Loucy (cell line): ENCODE results near the gene IDH2.

ENCODE experiments used
- H2AFZ ChIP-seq: fragments of 200-600 bp; sonication (generic); 2 replicates; pipeline ENCODE4 v1.6.0; 2016; ENCODE audit warnings: antibody characterized with exemption, mild to moderate bottlenecking, low read length, moderate library complexity
- H3F3A ChIP-seq: fragments of 200-600 bp; 2 replicates; pipeline ENCODE4 v1.6.0; 2016; ENCODE audit warnings: antibody characterized with exemption, low read depth, mild to moderate bottlenecking
- H3K27me3 ChIP-seq: fragments of 200-600 bp; sonication (generic); 2 replicates; pipeline ENCODE4 v1.6.1; 2014; ENCODE audit warnings: low read length, mild to moderate bottlenecking; ENCODE audit not compliant: insufficient read depth, poor library complexity, severe bottlenecking
- H3K36me3 ChIP-seq: fragments of 200-600 bp; sonication (generic); 2 replicates; pipeline ENCODE4 v1.6.1; 2016; ENCODE audit warnings: low read length; ENCODE audit not compliant: insufficient read depth
- H3K4me1 ChIP-seq: fragments of 200-600 bp; sonication (generic); 2 replicates; pipeline ENCODE4 v1.5.1; 2014; ENCODE audit warnings: low read length, mild to moderate bottlenecking; ENCODE audit not compliant: insufficient read depth, poor library complexity, severe bottlenecking
- H3K4me2 ChIP-seq: fragments of 200-600 bp; sonication (generic); 2 replicates; pipeline ENCODE4 v1.6.0; 2014; ENCODE audit warnings: antibody characterized with exemption, low read length, low read depth, mild to moderate bottlenecking; ENCODE audit not compliant: poor library complexity, severe bottlenecking
- H3K4me3 ChIP-seq: fragments of 200-600 bp; sonication (generic); 2 replicates; pipeline ENCODE4 v1.5.1; 2014; ENCODE audit warnings: low read length, mild to moderate bottlenecking, mixed read lengths; ENCODE audit not compliant: poor library complexity, severe bottlenecking
- H3K79me2 ChIP-seq: fragments of 200-600 bp; sonication (generic); 2 replicates; pipeline ENCODE4 v1.6.1; 2014; ENCODE audit warnings: low read length; ENCODE audit not compliant: insufficient read depth
- H3K9ac ChIP-seq: fragments of 200-600 bp; sonication (generic); 2 replicates; pipeline ENCODE4 v1.6.0; 2014; ENCODE audit warnings: mild to moderate bottlenecking, low read depth, low read length, moderate library complexity; ENCODE audit not compliant: poor library complexity, severe bottlenecking
- H3K9me2 ChIP-seq: fragments of 200-600 bp; sonication (generic); replicated peaks from 2 replicates; pipeline ENCODE4 v1.6.1; 2016; ENCODE audit warnings: low read depth, low read length, mixed read lengths
- H3K9me3 ChIP-seq: fragments of 200-600 bp; sonication (generic); 2 replicates; pipeline ENCODE4 v1.6.1; 2014; ENCODE audit warnings: mild to moderate bottlenecking, antibody characterized with exemption, low read length, low read depth; ENCODE audit not compliant: insufficient read depth
- H4K20me1 ChIP-seq: fragments of 200-600 bp; sonication (generic); 2 replicates; pipeline ENCODE4 v1.6.0; 2014; ENCODE audit warnings: antibody characterized with exemption, low read length, mild to moderate bottlenecking; ENCODE audit not compliant: insufficient read depth, poor library complexity, severe bottlenecking
- EZH2phosphoT487 ChIP-seq: fragments of 200-600 bp; IDR thresholded peaks from 2 replicates; pipeline ENCODE4 v1.6.1; 2018; ENCODE audit warnings: antibody characterized with exemption, mild to moderate bottlenecking, moderate library complexity, borderline replicate concordance
- TF ChIP-seq, protein P1 (sequence below): fragments of 200-600 bp; sonication (generic); conservative IDR thresholded peaks from 2 replicates; pipeline ENCODE4 v1.5.1; 2014; ENCODE audit warnings: mild to moderate bottlenecking, antibody characterized with exemption, low read length

IDH2 gene

GRCh38 chr15:90078965-90079364 is 23.3 kb downstream of the IDH2 start:
- H3K27me3 ChIP-seq = no peaks in the 10 kb centered on the region
- no peaks in the 10 kb centered on the region for H3K79me2 ChIP-seq
- H3K9ac ChIP-seq = no peak overlapping the region
- no peaks in the 10 kb centered on the region for H4K20me1 ChIP-seq
- H3K9me2 ChIP-seq = no peaks in the 10 kb centered on the region
- peaks cover 55% of the 10 kb centered on the region; the same call in 1 of the 2 replicates for H3K36me3 ChIP-seq
- no peaks in the 10 kb centered on the region for H3F3A ChIP-seq
- H2AFZ ChIP-seq = no peak overlapping the region
- no peak overlapping the region for H3K4me3 ChIP-seq
- TF ChIP-seq, protein P1, sequence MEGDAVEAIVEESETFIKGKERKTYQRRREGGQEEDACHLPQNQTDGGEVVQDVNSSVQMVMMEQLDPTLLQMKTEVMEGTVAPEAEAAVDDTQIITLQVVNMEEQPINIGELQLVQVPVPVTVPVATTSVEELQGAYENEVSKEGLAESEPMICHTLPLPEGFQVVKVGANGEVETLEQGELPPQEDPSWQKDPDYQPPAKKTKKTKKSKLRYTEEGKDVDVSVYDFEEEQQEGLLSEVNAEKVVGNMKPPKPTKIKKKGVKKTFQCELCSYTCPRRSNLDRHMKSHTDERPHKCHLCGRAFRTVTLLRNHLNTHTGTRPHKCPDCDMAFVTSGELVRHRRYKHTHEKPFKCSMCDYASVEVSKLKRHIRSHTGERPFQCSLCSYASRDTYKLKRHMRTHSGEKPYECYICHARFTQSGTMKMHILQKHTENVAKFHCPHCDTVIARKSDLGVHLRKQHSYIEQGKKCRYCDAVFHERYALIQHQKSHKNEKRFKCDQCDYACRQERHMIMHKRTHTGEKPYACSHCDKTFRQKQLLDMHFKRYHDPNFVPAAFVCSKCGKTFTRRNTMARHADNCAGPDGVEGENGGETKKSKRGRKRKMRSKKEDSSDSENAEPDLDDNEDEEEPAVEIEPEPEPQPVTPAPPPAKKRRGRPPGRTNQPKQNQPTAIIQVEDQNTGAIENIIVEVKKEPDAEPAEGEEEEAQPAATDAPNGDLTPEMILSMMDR = no peak
- no peak for TF ChIP-seq EZH2phosphoT487
- no peak overlapping the region for H3K4me2 ChIP-seq
- H3K4me1 ChIP-seq = no peaks in the 10 kb centered on the region
- H3K9me3 ChIP-seq = no peaks in the 10 kb centered on the region

DNA sequence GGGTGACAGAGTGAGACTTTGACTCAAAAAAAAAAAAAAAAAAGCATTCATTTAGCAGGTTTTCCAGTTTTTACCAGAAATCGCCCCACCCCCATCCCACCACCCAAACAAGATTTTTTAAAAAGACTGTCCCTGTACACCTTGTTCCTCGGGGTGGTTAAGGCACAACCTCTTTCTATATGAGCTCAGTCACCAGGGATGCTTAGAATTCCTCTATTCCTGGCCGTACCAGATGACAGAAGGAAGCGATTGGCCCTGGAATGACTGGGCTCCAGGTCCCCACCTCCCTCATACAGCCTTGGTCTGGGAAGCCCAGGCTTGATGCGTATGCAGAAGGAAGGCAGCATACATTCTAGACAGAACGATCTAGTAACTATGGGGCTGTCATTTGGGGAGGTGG is 25.6 kb downstream of the IDH2 start:
- Histone ChIP-seq H3K4me1 (no peaks in the 10 kb centered on the region), H3K27me3 (no peaks in the 10 kb centered on the region), H3K4me3 (no peak overlapping the region), H3F3A (no peaks in the 10 kb centered on the region), H4K20me1 (no peaks in the 10 kb centered on the region), H3K9me2 (no peaks in the 10 kb centered on the region), H3K9me3 (no peaks in the 10 kb centered on the region), H3K9ac (no peak overlapping the region), H3K36me3 (peaks cover 60% of the 10 kb centered on the region; the same call in 1 of the 2 replicates), H3K79me2 (no peaks in the 10 kb centered on the region), H3K4me2 (no peak overlapping the region), H2AFZ (no peak overlapping the region)
- TF ChIP-seq EZH2phosphoT487 = no peak
- TF ChIP-seq, protein P1 = no peak

GRCh38 chr15:90075420-90076289 is 26.6 kb downstream of the IDH2 start:
- no peak overlapping the region for H3K4me2 ChIP-seq
- H3F3A ChIP-seq = no peaks in the 10 kb centered on the region

More at GRCh38 chr15:90075420-90076289, 26.6 kb downstream of the IDH2 start:
- Histone ChIP-seq H3K4me1 (no peaks in the 10 kb centered on the region), H2AFZ (no peak overlapping the region), H3K4me3 (no peak overlapping the region), H3K9me2 (no peaks in the 10 kb centered on the region), H3K27me3 (no peaks in the 10 kb centered on the region), H4K20me1 (no peaks in the 10 kb centered on the region), H3K36me3 (peaks cover 60% of the 10 kb centered on the region; the same call in 1 of the 2 replicates), H3K9ac (no peak overlapping the region), H3K79me2 (no peaks in the 10 kb centered on the region), H3K9me3 (no peaks in the 10 kb centered on the region)
- no peak for TF ChIP-seq EZH2phosphoT487
- TF ChIP-seq, protein P1 = no peak
